Measurements from ENCODE around the gene SBDS. TPM values are rescaled to one million over a fixed set of nuclear protein-coding genes. Genes with fewer than 3 reads are reported as not detected.
"Not testable (repeated sequence)": the region's sequence is repeated elsewhere in the genome, so short reads cannot be mapped to it uniquely, and the experiment has no call there.

The SBDS gene
- total RNA-seq, 1 experiment from 2014 or later = 50.1 TPM

- TF ChIP-seq POLR2A (IDR thresholded peaks at IDR 0.05; ENCODE audit: borderline replicate concordance, extremely low read depth, insufficient read depth, insufficient read length) = no peak
Observed at GRCh38 chr7:67006965-67007364, 11.6 kb upstream of the SBDS start (continued).

DNA sequence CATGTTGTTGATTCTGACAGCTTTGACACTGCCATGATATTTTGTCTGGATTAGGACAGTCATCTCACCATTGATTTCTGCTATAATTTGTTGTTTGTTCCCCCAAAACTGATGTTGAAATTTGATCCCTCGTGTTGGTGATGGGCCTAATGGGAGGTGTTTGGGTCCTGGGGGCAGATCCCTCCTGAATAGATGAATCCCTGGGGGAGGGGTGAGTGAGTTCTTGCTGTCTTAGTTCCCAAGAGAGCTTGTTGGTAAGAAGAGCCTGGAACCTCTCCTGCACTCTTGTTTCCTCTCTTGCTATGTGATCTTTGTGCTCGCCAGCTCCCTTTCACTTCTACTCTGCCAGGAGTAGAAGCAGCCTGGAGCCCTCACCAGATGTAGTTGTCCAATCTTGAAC lies 8.8 kb upstream of the SBDS start:
- H3K9me3 ChIP-seq (ENCODE audit: control insufficient read depth in 1 of 2, insufficient read depth in 1 of 2, low read depth in 1 of 2, low read length in 2 of 2); H3K9ac ChIP-seq (ENCODE audit: low read length); H3K27me3 ChIP-seq (ENCODE audit: insufficient read depth, low read length); H3K4me2 ChIP-seq (ENCODE audit: low read length); H3K9me2 ChIP-seq (ENCODE audit: insufficient read depth); H3K36me3 ChIP-seq (ENCODE audit: control insufficient read depth in 1 of 2, insufficient read depth in 2 of 2, low read length in 2 of 2); H3K4me3 ChIP-seq (replicated peaks in 1 of 2; ENCODE audit: low read depth in 1 of 2, low read length in 2 of 2); H3K27ac ChIP-seq (ENCODE audit: low read depth, low read length); DNase-seq (ENCODE audit: low read depth, low spot score); RAD21 ChIA-PET (ENCODE audit: low non-redundant PET in 1 of 2, low total read pairs in 2 of 2, uncharacterized antibody in 2 of 2, unreplicated experiment in 2 of 2); intact Hi-C loops (cut with micrococcal nuclease); H2AFZ ChIP-seq (ENCODE audit: low read depth, low read length, poor library complexity, severe bottlenecking); POLR2A ChIA-PET; H4K20me1 ChIP-seq (ENCODE audit: insufficient read depth); H3K79me2 ChIP-seq (ENCODE audit: insufficient read depth, low read length); H3K4me1 ChIP-seq (ENCODE audit: control insufficient read depth in 1 of 2, insufficient read depth in 2 of 2, low read length in 2 of 2); ATAC-seq; BruUV-seq (replicated peaks); CTCF ChIA-PET: not testable (repeated sequence)

DNA sequence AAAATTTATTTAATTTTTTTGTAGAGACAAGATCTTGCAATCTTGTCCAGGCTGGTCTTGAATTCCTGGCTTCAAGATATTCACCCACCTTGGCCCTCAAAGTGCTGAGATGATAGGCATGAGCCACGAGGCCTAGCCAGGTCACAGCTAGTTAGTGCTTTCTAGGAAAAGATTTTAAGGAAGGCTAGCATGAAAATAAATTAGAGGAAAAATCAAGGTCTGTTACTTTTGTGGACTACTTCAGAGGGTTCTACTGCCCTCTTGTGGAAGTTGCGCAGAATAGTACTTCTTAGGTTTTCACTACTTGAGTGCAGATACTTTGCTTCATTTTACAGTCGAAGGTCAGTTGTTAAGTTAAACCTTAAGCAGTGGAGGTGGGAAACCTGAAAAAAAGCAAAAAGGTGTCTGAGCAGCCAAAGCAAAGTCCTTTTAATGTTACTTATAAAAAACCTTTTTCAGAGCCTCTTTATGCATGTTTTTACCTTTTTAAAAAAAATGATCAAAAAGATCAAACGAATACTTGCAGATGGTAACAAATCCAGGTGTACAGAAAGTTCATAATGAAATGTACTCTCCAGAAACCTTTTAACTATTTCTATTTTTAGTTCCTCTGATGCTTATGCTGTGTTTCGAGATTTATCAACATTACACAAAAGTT lies 5.3 kb upstream of the SBDS start:
- ATAC-seq; BruUV-seq (replicated peaks); CTCF ChIA-PET; H3K27me3 ChIP-seq (ENCODE audit: insufficient read depth, low read length); H3K27ac ChIP-seq (ENCODE audit: low read depth, low read length); H3K9me2 ChIP-seq (ENCODE audit: insufficient read depth); POLR2A ChIA-PET; H3K36me3 ChIP-seq (ENCODE audit: control insufficient read depth in 1 of 2, insufficient read depth in 2 of 2, low read length in 2 of 2); DNase-seq (ENCODE audit: low read depth, low spot score); RAD21 ChIA-PET (ENCODE audit: low non-redundant PET in 1 of 2, low total read pairs in 2 of 2, uncharacterized antibody in 2 of 2, unreplicated experiment in 2 of 2); H3K4me2 ChIP-seq (ENCODE audit: low read length); intact Hi-C loops (cut with micrococcal nuclease); H2AFZ ChIP-seq (ENCODE audit: low read depth, low read length, poor library complexity, severe bottlenecking); H3K9me3 ChIP-seq (ENCODE audit: control insufficient read depth in 1 of 2, insufficient read depth in 1 of 2, low read depth in 1 of 2, low read length in 2 of 2); H4K20me1 ChIP-seq (ENCODE audit: insufficient read depth); H3K9ac ChIP-seq (ENCODE audit: low read length); H3K4me3 ChIP-seq (replicated peaks in 1 of 2; ENCODE audit: low read depth in 1 of 2, low read length in 2 of 2); H3K4me1 ChIP-seq (ENCODE audit: control insufficient read depth in 1 of 2, insufficient read depth in 2 of 2, low read length in 2 of 2): not testable (repeated sequence)
- H3K79me2 ChIP-seq (ENCODE audit: insufficient read depth, low read length) = peaks cover 15% of the 10 kb centered on the region
- peak; percentile 37 for TF ChIP-seq RAD21 (IDR thresholded peaks at IDR 0.05; ENCODE audit: low read depth)
- TF ChIP-seq CTCF (IDR thresholded peaks at IDR 0.05 in 2 of 3, conservative IDR thresholded peaks at IDR 0.05 in 1 of 3; ENCODE audit: borderline replicate concordance in 1 of 3, insufficient read depth in 1 of 3, low read depth in 2 of 3, low read length in 2 of 3) = peak in 2 of 3 experiments; percentile 11 to 26; a peak in 1 of 6 replicates

All from HCT116 (cell line).